ENCODE data around the gene PCBP4. TPM values are rescaled to one million over a fixed set of nuclear protein-coding genes. Genes with fewer than 3 reads are reported as not detected.
"Not testable (repeated sequence)": the region's sequence is repeated elsewhere in the genome, so short reads cannot be mapped to it uniquely, and the experiment has no call there.

Gene PCBP4
- total and polyA plus RNA-seq, 10 donors, result 12.8 to 41.7 (median 20.9) TPM

- Histone ChIP-seq H3K36me3 (peaks cover 3 to 62% (median 46%) of the 10 kb centered on the region in 6 donors), H3K9me3 (no peaks in the 10 kb centered on the region), H3K27ac (no peak overlapping the region), H3K27me3 (replicated peaks in 1 of 7) (no peaks in the 10 kb centered on the region), H3K4me3 (no peak overlapping the region), H3K4me1 (no peaks in the 10 kb centered on the region)
- TF ChIP-seq CTCF (IDR thresholded peaks at IDR 0.05 in 8 of 11, conservative IDR thresholded peaks at IDR 0.05 in 3 of 11), result no peak
- no peak for TF ChIP-seq POLR2A (IDR thresholded peaks at IDR 0.05)
- no peak for TF ChIP-seq POLR2AphosphoS5 (IDR thresholded peaks at IDR 0.05)
- no peak for DNase-seq
- intact Hi-C loops (cut with DNase I; ENCODE audit: low total_unique reads), result no loop called here
- 90 to 96% (median 93%) methylated on average over 6 of the region's 6 CpGs for WGBS, 5 donors
Observed at GRCh38 chr3:51931756-51932155, 35.5 kb downstream of the PCBP4 start.

DNA sequence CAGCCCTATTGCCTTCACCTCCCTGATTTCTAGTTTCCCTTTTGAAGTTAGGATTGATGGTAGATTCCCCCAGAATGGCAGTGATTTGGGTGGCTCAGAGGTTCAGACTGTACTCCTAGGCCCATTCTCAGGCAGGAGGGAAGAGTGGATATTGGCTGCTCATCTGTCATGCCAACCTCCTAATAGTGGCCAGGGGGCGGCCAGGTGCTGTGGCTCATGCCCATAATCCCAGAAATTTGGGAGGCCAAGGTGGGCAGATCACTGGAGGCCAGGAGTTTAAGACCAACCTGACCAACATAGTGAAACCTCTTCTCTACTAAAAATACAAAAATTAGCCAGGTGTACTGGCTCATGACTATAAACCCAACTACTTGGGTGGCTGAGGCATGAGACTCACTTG is 36.8 kb downstream of the PCBP4 start:
- Histone ChIP-seq H3K9me3 (no peaks in the 10 kb centered on the region), H3K36me3 (peaks cover 0 to 49% (median 33%) of the 10 kb centered on the region in 6 donors), H3K4me1 (no peaks in the 10 kb centered on the region), H3K4me3 (no peak overlapping the region), H3K27me3 (replicated peaks in 1 of 7) (no peaks in the 10 kb centered on the region), H3K27ac (no peak overlapping the region)
- intact Hi-C loops (cut with DNase I; ENCODE audit: low total_unique reads), result no loop called here
- TF ChIP-seq CTCF (IDR thresholded peaks at IDR 0.05 in 8 of 11, conservative IDR thresholded peaks at IDR 0.05 in 3 of 11) (no peak), POLR2AphosphoS5 (IDR thresholded peaks at IDR 0.05) (no peak), POLR2A (IDR thresholded peaks at IDR 0.05) (no peak)
- DNase-seq, result no peak
- 91 to 100% (median 95%) methylated on average over 1 of the region's 1 CpG for WGBS, 5 donors

DNA sequence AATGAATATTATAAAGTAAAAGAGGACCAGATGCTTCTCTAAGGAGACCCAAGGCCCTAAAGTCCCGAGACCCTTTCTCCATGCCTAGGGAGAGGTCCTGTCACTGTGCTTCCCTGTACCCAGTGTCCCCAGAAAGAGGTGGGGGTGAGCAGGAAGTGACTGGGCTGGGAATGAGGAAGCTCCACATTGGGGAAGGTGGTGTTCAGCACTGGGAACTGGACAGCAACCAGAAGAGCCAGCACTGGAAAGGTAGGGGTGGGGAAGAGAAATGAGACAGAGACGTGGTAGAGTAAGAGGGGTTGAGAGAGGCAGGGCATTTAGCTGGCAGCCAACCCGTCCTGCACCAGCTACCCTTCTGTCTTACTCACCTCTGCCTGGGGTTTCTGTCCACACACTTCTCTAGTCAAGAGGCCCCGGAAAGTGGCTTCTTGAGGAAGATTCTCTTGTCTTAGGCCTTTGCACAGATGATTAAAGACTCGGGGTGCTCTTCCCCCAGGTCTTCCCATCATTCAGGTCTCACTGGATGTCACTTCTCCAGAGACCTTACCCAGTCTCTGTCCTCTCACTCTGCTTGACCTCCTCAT is 37.7 kb downstream of the PCBP4 start:
- Histone ChIP-seq H3K9me3 (no peaks in the 10 kb centered on the region), H3K36me3 (peaks cover 0 to 39% (median 24%) of the 10 kb centered on the region in 6 donors), H3K4me1 (no peaks in the 10 kb centered on the region), H3K27ac (no peak overlapping the region), H3K4me3 (no peak overlapping the region), H3K27me3 (replicated peaks in 1 of 7) (no peaks in the 10 kb centered on the region)
- TF ChIP-seq CTCF (IDR thresholded peaks at IDR 0.05 in 8 of 11, conservative IDR thresholded peaks at IDR 0.05 in 3 of 11), result no peak
- no peak for TF ChIP-seq POLR2AphosphoS5 (IDR thresholded peaks at IDR 0.05)
- no peak for TF ChIP-seq POLR2A (IDR thresholded peaks at IDR 0.05)
- WGBS, 5 donors, result 72 to 79% (median 76%) methylated on average over 5 of the region's 5 CpGs
- no peak for DNase-seq
- intact Hi-C loops (cut with DNase I; ENCODE audit: low total_unique reads), result no loop called here

DNA sequence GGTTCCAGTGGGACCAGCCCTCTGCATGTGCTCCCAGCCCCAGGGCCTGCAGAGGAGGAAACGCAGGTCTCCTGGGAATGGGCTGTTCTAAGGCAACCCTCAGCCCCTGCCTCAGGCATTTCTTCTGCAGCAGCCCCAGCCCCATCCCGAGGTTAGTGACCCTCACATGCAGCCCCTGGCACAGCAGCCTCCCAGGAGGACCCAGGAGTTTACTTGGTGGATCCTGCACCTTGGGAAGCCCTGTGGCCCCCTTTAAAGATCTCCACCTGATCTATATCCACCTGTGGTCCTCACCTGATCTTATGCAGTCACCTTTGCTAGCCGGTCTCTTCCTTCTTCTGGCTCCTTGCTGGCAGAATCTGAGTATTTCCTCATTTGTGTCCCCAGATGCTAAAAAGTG is 38.3 kb downstream of the PCBP4 start:
- not testable (repeated sequence) for DNase-seq

More for the DNA sequence above, 38.3 kb downstream of the PCBP4 start:
- H3K27ac ChIP-seq; H3K4me1 ChIP-seq; H3K4me3 ChIP-seq; H3K27me3 ChIP-seq (replicated peaks in 1 of 7); intact Hi-C loops (cut with DNase I; ENCODE audit: low total_unique reads); H3K9me3 ChIP-seq: not testable (repeated sequence)
- H3K36me3 ChIP-seq, result peaks cover 0 to 34% (median 19%) of the 10 kb centered on the region in 6 donors
- WGBS, 5 donors, result 81 to 92% (median 83%) methylated on average over 2 to 3 of the region's 3 CpGs
